NT2/D1 (cell line): Measurements from ENCODE around the gene SLC6A12.

Experiments
- SUZ12 ChIP-seq: IDR thresholded peaks from 2 replicates; pipeline ENCODE4 v1.6.1; 2011; ENCODE audit not compliant: insufficient read length, insufficient read depth; ENCODE audit errors: extremely low read depth
- YY1 ChIP-seq: IDR thresholded peaks from 2 replicates; pipeline ENCODE4 v1.6.1; 2011; ENCODE audit not compliant: insufficient read length, insufficient read depth

GRCh38 chr12:170371-171225, 43.4 kb downstream of the SLC6A12 start:
- no peak for TF ChIP-seq YY1
- TF ChIP-seq SUZ12 = no peak
